HL-60 (cell line): ENCODE data around the gene SVOPL.

Experiments used
- DNase-seq, 2 experiments: peaks; one replicate each; pipeline ENCODE4 v3.0.0-alpha.2; 2010 to 2020; ENCODE audit warnings: low read depth in 1 of 2, low spot score in 1 of 2
- H3K27ac ChIP-seq: fragments of 250-450 bp; sonication (Bioruptor Pico); replicated peaks from 2 replicates; pipeline ENCODE4 v1.5.1; 2020; ENCODE audit warnings: mild to moderate bottlenecking, moderate library complexity
- H3K27me3 ChIP-seq: fragments of 250-450 bp; sonication (Bioruptor Pico); 2 replicates; pipeline ENCODE4 v1.5.1; 2021; ENCODE audit warnings: mild to moderate bottlenecking, moderate library complexity; ENCODE audit not compliant: insufficient read depth, poor library complexity, severe bottlenecking
- H3K4me3 ChIP-seq: replicated peaks from 2 replicates; pipeline ENCODE4 v1.5.1; 2011; ENCODE audit warnings: mild to moderate bottlenecking, control low read depth, low read length; ENCODE audit not compliant: insufficient read depth
- CTCF ChIP-seq: IDR thresholded peaks from one replicate; pipeline ENCODE4 v1.5.1; 2011; ENCODE audit warnings: low read length, control low read depth, inconsistent platforms; ENCODE audit not compliant: insufficient read depth
- GABPA ChIP-seq: IDR thresholded peaks from 2 replicates; pipeline ENCODE4 v1.6.1; 2012; ENCODE audit warnings: low read depth
- POLR2AphosphoS5 ChIP-seq: IDR thresholded peaks from 2 replicates; pipeline ENCODE4 v1.6.1; 2012; ENCODE audit warnings: low read depth
- SPI1 ChIP-seq: IDR thresholded peaks from 2 replicates; pipeline ENCODE4 v1.6.1; 2012; ENCODE audit warnings: low read depth, mild to moderate bottlenecking, borderline replicate concordance
- TF ChIP-seq, protein P1 (sequence below): IDR thresholded peaks from 2 replicates; pipeline ENCODE4 v1.6.1; 2012; ENCODE audit warnings: low read depth; ENCODE audit not compliant: insufficient replicate concordance

Gene SVOPL

DNA sequence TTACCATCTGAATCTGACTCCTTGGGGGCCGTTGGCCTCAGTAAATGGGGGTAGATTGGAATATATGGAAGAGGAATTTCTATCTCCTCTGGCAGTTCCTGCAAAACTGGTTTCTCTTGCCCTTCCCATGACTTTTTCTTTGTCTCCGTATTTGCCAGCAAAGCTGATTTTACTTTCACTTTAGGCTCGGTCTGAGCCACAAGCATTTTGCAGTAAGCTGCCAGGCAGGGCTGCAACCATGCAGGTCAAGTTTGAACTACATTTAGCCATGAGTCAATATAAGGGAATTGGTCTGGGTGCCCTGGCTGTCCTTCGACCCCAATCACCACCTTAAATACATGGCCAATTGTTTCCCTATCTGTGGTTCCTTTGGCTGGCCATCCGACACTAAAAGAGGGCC is 136.8 kb downstream of the SVOPL start:
- peak in 1 of 2 experiments; percentile 43 for DNase-seq
- Histone ChIP-seq H3K27me3 (no peaks in the 10 kb centered on the region), H3K4me3 (peak overlapping the region; percentile 45), H3K27ac (peak overlapping the region; percentile 89)
- TF ChIP-seq GABPA (no peak), CTCF (no peak), POLR2AphosphoS5 (no peak), SPI1 (no peak)
- TF ChIP-seq, protein P1, sequence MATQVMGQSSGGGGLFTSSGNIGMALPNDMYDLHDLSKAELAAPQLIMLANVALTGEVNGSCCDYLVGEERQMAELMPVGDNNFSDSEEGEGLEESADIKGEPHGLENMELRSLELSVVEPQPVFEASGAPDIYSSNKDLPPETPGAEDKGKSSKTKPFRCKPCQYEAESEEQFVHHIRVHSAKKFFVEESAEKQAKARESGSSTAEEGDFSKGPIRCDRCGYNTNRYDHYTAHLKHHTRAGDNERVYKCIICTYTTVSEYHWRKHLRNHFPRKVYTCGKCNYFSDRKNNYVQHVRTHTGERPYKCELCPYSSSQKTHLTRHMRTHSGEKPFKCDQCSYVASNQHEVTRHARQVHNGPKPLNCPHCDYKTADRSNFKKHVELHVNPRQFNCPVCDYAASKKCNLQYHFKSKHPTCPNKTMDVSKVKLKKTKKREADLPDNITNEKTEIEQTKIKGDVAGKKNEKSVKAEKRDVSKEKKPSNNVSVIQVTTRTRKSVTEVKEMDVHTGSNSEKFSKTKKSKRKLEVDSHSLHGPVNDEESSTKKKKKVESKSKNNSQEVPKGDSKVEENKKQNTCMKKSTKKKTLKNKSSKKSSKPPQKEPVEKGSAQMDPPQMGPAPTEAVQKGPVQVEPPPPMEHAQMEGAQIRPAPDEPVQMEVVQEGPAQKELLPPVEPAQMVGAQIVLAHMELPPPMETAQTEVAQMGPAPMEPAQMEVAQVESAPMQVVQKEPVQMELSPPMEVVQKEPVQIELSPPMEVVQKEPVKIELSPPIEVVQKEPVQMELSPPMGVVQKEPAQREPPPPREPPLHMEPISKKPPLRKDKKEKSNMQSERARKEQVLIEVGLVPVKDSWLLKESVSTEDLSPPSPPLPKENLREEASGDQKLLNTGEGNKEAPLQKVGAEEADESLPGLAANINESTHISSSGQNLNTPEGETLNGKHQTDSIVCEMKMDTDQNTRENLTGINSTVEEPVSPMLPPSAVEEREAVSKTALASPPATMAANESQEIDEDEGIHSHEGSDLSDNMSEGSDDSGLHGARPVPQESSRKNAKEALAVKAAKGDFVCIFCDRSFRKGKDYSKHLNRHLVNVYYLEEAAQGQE: no peak

- Histone ChIP-seq H3K27me3 (no peaks in the 10 kb centered on the region), H3K4me3 (peak overlapping the region; percentile 45), H3K27ac (peak overlapping the region; percentile 89)
- TF ChIP-seq SPI1 (no peak), POLR2AphosphoS5 (no peak), GABPA (no peak), CTCF (no peak)
- TF ChIP-seq, protein P1: no peak
- DNase-seq: no peak
Measured at GRCh38 chr7:138563808-138564207, 137.4 kb downstream of the SVOPL start.

DNA sequence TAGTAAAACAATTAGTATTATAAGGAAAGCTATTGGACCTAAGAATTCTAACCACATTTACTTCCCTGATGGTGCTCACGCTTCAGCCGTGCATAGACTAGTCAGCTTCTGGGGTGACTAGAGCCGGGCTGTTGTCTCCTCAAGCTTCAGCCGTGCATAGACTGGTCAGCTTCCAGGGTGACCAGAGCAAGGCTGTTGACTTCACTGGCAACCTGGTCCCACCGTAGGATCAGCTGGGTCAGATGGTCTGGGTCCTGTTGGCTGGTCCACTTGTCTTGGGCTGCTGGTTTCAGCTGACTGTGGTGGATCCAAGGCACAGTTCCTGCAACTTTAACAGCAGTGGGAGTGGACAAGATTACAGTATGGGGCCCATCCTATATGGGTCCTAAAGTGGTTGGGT is 141.7 kb downstream of the SVOPL start:
- TF ChIP-seq POLR2AphosphoS5 (no peak), GABPA (no peak)
- TF ChIP-seq, protein P1: no peak
- no peak overlapping the region for H3K4me3 ChIP-seq
- H3K27me3 ChIP-seq: no peaks in the 10 kb centered on the region
- H3K27ac ChIP-seq: no peak overlapping the region
- no peak for DNase-seq
